Loucy (cell line): ENCODE results near the gene RMC1.
"Not testable (repeated sequence)": the region's sequence is repeated elsewhere in the genome, so short reads cannot be mapped to it uniquely, and the experiment has no call there.

ENCODE experiments used
- H2AFZ ChIP-seq: fragments of 200-600 bp; sonication (generic); 2 replicates; pipeline ENCODE4 v1.6.0; 2016; ENCODE audit warnings: antibody characterized with exemption, mild to moderate bottlenecking, low read length, moderate library complexity
- H3F3A ChIP-seq: fragments of 200-600 bp; 2 replicates; pipeline ENCODE4 v1.6.0; 2016; ENCODE audit warnings: antibody characterized with exemption, low read depth, mild to moderate bottlenecking
- H3K27me3 ChIP-seq: fragments of 200-600 bp; sonication (generic); 2 replicates; pipeline ENCODE4 v1.6.1; 2014; ENCODE audit warnings: low read length, mild to moderate bottlenecking; ENCODE audit not compliant: insufficient read depth, poor library complexity, severe bottlenecking
- H3K36me3 ChIP-seq: fragments of 200-600 bp; sonication (generic); 2 replicates; pipeline ENCODE4 v1.6.1; 2016; ENCODE audit warnings: low read length; ENCODE audit not compliant: insufficient read depth
- H3K4me1 ChIP-seq: fragments of 200-600 bp; sonication (generic); 2 replicates; pipeline ENCODE4 v1.5.1; 2014; ENCODE audit warnings: low read length, mild to moderate bottlenecking; ENCODE audit not compliant: insufficient read depth, poor library complexity, severe bottlenecking
- H3K4me2 ChIP-seq: fragments of 200-600 bp; sonication (generic); 2 replicates; pipeline ENCODE4 v1.6.0; 2014; ENCODE audit warnings: antibody characterized with exemption, low read length, low read depth, mild to moderate bottlenecking; ENCODE audit not compliant: poor library complexity, severe bottlenecking
- H3K4me3 ChIP-seq: fragments of 200-600 bp; sonication (generic); 2 replicates; pipeline ENCODE4 v1.5.1; 2014; ENCODE audit warnings: low read length, mild to moderate bottlenecking, mixed read lengths; ENCODE audit not compliant: poor library complexity, severe bottlenecking
- H3K79me2 ChIP-seq: fragments of 200-600 bp; sonication (generic); 2 replicates; pipeline ENCODE4 v1.6.1; 2014; ENCODE audit warnings: low read length; ENCODE audit not compliant: insufficient read depth
- H3K9ac ChIP-seq: fragments of 200-600 bp; sonication (generic); 2 replicates; pipeline ENCODE4 v1.6.0; 2014; ENCODE audit warnings: mild to moderate bottlenecking, low read depth, low read length, moderate library complexity; ENCODE audit not compliant: poor library complexity, severe bottlenecking
- H3K9me2 ChIP-seq: fragments of 200-600 bp; sonication (generic); replicated peaks from 2 replicates; pipeline ENCODE4 v1.6.1; 2016; ENCODE audit warnings: low read depth, low read length, mixed read lengths
- H3K9me3 ChIP-seq: fragments of 200-600 bp; sonication (generic); 2 replicates; pipeline ENCODE4 v1.6.1; 2014; ENCODE audit warnings: mild to moderate bottlenecking, antibody characterized with exemption, low read length, low read depth; ENCODE audit not compliant: insufficient read depth
- H4K20me1 ChIP-seq: fragments of 200-600 bp; sonication (generic); 2 replicates; pipeline ENCODE4 v1.6.0; 2014; ENCODE audit warnings: antibody characterized with exemption, low read length, mild to moderate bottlenecking; ENCODE audit not compliant: insufficient read depth, poor library complexity, severe bottlenecking
- EZH2phosphoT487 ChIP-seq: fragments of 200-600 bp; IDR thresholded peaks from 2 replicates; pipeline ENCODE4 v1.6.1; 2018; ENCODE audit warnings: antibody characterized with exemption, mild to moderate bottlenecking, moderate library complexity, borderline replicate concordance
- TF ChIP-seq, protein P1 (sequence below): fragments of 200-600 bp; sonication (generic); conservative IDR thresholded peaks from 2 replicates; pipeline ENCODE4 v1.5.1; 2014; ENCODE audit warnings: mild to moderate bottlenecking, antibody characterized with exemption, low read length

The RMC1 gene

DNA sequence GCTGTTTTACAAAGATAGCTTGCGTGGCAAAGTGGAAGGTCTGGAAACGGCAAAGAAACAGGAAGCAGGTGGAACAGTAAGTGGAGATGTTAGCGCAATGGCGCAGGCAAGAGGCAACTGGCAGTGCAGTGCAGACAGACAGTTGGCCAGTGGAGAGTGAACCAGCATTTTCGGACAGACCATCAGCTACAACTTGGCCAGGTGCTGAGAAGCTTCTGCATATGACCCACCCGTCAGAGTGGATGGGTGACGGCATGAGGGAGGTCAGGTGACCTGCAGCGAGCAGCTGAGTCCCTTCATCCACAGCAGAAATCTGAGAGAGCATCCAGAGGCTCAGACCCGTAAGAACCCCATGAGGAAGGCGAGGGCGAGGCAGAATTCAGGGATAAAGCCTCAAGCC, 49.2 kb downstream of the RMC1 start:
- TF ChIP-seq, protein P1, sequence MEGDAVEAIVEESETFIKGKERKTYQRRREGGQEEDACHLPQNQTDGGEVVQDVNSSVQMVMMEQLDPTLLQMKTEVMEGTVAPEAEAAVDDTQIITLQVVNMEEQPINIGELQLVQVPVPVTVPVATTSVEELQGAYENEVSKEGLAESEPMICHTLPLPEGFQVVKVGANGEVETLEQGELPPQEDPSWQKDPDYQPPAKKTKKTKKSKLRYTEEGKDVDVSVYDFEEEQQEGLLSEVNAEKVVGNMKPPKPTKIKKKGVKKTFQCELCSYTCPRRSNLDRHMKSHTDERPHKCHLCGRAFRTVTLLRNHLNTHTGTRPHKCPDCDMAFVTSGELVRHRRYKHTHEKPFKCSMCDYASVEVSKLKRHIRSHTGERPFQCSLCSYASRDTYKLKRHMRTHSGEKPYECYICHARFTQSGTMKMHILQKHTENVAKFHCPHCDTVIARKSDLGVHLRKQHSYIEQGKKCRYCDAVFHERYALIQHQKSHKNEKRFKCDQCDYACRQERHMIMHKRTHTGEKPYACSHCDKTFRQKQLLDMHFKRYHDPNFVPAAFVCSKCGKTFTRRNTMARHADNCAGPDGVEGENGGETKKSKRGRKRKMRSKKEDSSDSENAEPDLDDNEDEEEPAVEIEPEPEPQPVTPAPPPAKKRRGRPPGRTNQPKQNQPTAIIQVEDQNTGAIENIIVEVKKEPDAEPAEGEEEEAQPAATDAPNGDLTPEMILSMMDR: no peak
- TF ChIP-seq EZH2phosphoT487: no peak
- no peaks in the 10 kb centered on the region for H3K27me3 ChIP-seq
- no peaks in the 10 kb centered on the region for H3K9me3 ChIP-seq
- H3K4me3 ChIP-seq: no peak overlapping the region
- no peaks in the 10 kb centered on the region for H3F3A ChIP-seq
- no peaks in the 10 kb centered on the region for H3K4me1 ChIP-seq
- no peak overlapping the region for H2AFZ ChIP-seq
- no peaks in the 10 kb centered on the region for H3K79me2 ChIP-seq
- H3K9me2 ChIP-seq: no peaks in the 10 kb centered on the region
- no peak overlapping the region for H3K4me2 ChIP-seq
- H4K20me1 ChIP-seq: no peaks in the 10 kb centered on the region
- no peak overlapping the region for H3K9ac ChIP-seq
- peaks cover 73% of the 10 kb centered on the region; the same call in 1 of the 2 replicates for H3K36me3 ChIP-seq

DNA sequence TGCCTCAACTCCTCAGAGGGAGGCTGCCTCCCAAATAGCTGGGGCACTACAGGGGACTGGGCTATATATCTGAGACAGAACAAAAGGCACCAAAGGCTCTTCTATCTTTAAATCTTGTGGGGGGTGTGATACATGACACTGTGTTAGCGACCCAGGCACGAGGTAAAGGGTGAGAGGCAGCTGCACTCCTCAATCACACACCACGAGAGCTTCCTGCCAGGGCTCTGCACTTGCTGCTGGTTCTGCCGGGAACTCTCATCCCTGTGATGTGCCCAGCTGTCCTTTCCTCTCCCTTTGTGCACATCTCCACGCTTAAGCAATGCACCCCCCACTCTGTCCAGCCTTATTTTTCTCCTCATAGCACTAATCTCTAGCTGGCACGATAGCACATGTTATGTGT, 50.6 kb downstream of the RMC1 start:
- H3K9ac ChIP-seq: no peak overlapping the region
- no peaks in the 10 kb centered on the region for H3K9me3 ChIP-seq
- H2AFZ ChIP-seq: no peak overlapping the region
- H3K27me3 ChIP-seq: no peaks in the 10 kb centered on the region
- peaks cover 67% of the 10 kb centered on the region; the same call in 1 of the 2 replicates for H3K36me3 ChIP-seq
- no peaks in the 10 kb centered on the region for H3K9me2 ChIP-seq
- no peak overlapping the region for H3K4me2 ChIP-seq
- no peak overlapping the region for H3K4me3 ChIP-seq
- no peaks in the 10 kb centered on the region for H3F3A ChIP-seq
- TF ChIP-seq, protein P1: no peak
- no peak for TF ChIP-seq EZH2phosphoT487
- no peaks in the 10 kb centered on the region for H4K20me1 ChIP-seq
- H3K79me2 ChIP-seq: no peaks in the 10 kb centered on the region
- no peaks in the 10 kb centered on the region for H3K4me1 ChIP-seq

DNA sequence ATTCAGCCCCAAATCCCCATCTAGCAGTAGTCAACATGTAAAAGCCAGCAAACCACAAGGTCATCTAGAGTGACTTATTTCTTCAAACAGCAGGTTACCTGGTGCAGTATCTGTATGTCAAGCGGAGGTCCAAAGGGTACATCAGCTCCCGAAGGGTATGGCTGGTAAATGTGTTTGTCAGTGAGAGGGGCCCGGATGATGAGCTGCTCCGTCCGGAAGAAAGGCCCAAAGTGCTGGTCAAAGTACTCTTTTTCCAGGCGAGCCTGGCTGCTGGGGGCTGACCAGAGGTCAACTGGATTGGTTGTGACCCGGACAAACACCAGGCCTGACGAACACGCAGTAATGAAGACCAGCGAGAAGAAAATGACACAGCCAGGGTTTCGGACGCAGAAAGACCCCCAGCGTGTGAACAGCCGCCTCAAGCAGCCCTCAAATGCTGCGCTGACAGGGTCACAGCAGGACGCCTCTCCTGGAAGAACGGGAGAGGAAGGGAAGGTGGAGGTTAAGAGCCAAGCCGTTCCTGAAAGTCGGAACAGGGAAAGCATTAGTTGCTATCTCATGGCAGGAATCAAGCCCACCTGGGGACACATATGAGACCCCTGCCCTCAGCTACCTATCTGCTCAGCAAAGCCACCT, 53.0 kb downstream of the RMC1 start:
- Histone ChIP-seq H3K9ac (no peak overlapping the region), H3K27me3 (no peaks in the 10 kb centered on the region), H3K4me3 (no peak overlapping the region), H3K4me2 (no peak overlapping the region), H3F3A (no peaks in the 10 kb centered on the region), H3K36me3 (peaks cover 73% of the 10 kb centered on the region; the same call in 1 of the 2 replicates), H3K4me1 (no peaks in the 10 kb centered on the region), H3K9me2 (no peaks in the 10 kb centered on the region), H2AFZ (no peak overlapping the region), H4K20me1 (no peaks in the 10 kb centered on the region), H3K79me2 (no peaks in the 10 kb centered on the region), H3K9me3 (no peaks in the 10 kb centered on the region)
- TF ChIP-seq EZH2phosphoT487: no peak
- TF ChIP-seq, protein P1: no peak

DNA sequence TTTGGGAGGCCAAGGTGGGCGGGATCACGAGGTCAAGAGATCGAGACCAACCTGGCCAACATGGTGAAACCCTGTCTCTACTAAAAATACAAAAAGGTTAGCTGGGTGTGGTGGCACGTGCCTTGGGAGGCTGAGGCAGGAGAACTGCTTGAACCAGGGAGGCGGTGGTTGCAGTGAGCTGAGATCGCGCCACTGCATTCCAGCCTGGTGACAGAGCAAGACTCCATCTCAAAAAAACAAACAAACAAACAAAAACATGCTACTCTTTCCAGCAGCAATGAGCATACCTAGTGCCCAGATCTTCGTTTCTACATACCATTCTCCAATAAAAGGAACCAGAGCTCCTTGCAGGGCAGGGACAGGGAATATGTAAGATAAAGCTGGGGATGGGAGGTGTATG, 54.2 kb downstream of the RMC1 start:
- not testable (repeated sequence) for H2AFZ ChIP-seq, H3K9me2 ChIP-seq, H3K27me3 ChIP-seq, H3K9ac ChIP-seq, H3K4me1 ChIP-seq, H3K4me2 ChIP-seq, H3K4me3 ChIP-seq, H4K20me1 ChIP-seq, H3K79me2 ChIP-seq, H3F3A ChIP-seq, H3K9me3 ChIP-seq
- peaks cover 66% of the 10 kb centered on the region; the same call in 1 of the 2 replicates for H3K36me3 ChIP-seq
